IPS-NIHi11 (cell line): ENCODE results near the gene HTR5A.
"Not testable (repeated sequence)": the region's sequence is repeated elsewhere in the genome, so short reads cannot be mapped to it uniquely, and the experiment has no call there.

ENCODE experiments used
- DNase-seq: peaks from one replicate; pipeline ENCODE4 v3.0.0; 2012; ENCODE audit warnings: mixed read lengths, low spot score

Gene HTR5A

DNA sequence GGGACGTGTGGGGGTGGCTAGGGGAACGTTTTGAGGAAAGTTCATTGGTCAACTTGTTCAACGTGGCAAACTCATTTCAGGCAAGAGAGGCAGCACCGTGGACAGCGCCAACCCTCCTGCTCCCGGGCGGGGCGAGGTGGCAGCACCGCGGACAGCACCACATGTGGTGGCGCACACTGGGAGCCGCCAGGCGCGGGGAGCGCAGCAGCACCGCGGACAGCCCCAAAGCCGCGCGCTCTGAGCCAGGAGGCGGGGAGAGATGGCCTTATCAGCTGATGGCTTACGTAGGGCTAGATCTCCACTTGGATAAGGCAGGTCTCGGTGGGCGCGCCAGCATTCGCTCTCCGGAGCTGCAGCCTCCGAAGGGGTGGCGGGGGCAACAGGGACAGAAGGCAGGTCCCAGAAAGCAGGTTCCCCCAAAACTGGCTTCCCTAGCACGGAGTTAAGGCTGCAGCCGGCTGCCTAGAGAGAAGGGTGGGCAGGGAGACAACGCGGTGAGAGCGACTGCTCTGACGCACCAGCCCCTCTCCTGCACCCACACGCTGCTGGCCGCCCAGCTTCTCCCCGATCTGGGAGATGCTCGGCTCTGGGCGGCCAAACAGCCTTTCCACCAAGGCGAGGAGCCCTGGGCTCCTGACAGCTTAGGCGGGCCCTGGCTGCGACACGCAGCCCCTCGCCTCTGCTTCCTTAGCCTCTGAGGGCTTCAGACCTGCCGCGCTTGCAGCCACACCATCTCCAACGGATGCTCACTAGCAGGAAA, at the start of gene HTR5A:
Gene HTR5A, plus strand, starts transcription at position 333 of the 760 bp plus-strand sequence. CDS start 576 bp downstream, outside the sequence.
- peak; percentile 99 for DNase-seq

DNA sequence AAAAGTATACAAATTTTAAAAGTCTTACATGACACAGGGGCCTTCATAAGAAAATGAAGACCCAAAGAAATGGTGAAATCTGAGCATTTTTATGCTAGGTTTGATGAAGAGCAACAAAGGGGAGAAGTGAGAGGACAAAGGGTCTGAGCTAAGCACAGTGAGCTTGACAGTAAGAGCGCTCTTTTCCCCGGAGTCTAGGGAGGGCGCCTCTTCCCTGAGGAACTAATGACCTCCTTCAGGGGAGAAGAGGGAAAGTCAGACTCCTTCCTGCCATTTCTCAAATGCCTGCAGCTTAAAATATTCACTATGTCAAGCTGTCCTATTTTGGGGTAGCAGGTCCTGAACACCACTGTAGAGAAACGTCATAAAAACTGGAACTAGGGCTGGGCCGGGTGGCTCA, 49.1 kb upstream of the HTR5A start:
- peak; percentile 18 for DNase-seq

DNA sequence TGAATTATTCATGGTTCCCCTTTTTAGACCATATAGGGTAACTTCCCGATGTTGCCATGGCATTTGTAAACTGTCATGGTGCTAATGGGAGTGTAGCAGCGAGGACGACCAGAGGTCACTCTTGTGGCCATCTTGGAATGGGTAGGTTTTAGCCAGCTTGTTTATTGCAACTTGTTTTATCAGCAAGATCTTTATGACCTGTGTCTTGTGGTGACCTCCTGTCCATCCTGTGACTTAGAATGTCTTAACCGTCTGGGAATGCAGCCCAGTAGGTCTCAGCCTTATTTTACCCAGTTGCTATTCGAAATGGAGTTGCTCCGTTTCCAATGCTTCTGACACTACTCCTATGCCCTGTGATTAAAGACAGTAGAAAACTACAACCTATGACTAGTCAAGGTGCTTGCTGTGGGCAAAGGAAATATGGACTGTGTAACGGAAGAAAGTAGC, 48.4 kb upstream of the HTR5A start:
- DNase-seq = no peak

DNA sequence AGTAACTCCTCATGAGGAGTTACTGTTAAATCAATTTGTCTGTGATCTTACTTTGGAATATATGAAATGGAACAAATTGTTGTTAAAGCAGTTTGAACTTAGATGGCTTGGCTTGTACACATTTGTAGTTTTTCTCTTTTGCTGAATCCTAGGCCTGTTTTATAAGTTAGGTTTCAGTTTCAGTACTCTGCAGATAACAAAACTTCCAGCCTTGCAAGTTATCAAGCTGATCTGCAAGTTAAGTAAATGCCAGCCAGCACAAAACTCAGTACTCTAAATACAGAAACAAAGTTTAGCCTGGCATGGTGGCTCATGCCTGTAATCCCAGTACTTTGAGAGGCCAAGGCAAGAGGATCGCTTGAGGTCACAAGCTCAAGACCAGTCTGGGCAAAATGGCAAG, 42.2 kb upstream of the HTR5A start:
- DNase-seq = no peak

DNA sequence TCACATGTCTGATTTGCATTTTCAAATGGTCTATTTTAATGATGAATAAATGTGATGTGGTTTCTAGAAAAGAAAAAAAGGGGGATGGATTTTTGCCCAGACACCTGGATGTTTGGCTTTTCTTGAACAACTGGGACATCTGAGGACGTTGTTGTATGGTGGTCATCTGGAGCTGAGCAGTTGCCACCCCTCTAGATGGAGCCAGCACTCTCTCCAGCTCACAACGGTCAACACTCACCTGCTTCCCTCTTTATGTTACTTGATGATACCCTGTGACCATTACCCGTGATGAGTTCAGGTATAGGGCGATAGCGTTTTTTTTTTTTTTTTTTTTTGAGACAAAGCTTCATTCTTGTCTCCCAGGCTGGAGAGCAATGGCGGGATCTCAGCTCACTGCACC, 37.1 kb upstream of the HTR5A start:
- DNase-seq = no peak

DNA sequence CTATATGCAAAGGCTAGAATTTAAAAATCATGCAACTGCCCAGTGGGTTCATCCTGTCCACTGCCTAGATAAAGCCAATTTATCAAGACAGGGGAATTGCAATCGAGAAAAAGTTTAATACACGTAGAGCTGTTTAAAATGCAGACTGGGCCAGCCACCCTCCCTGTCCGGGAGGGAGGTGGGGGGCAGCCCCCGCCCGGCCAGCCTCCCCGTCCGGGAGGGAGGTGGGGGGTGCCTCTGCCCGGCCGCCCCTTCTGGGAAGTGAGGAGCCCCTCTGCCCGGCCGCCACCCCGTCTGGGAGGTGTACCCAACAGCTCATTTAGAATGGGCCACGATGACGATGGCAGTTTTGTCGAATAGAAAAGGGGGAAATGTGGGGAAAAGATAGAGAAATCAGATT, 35.6 kb upstream of the HTR5A start:
- DNase-seq = not testable (repeated sequence)

DNA sequence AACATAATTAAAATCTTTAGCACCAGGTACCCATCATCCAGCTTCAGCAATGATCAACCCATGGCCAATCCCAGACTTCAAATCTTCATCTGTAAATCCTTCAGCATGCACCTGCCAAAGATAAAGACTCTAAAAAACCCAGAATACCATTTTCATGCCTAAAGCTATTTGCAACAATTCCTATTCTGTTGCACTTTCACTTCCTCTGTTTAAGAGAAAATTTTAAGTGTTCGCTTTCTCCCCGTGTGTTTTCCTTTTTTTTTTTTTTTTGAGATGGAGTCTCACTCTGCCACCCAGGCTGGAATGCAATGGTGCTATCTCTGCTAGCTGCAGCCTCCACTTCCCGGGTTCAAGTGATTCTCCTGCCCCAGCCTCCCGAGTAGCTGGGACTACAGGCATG, 31.8 kb upstream of the HTR5A start:
- no peak for DNase-seq

DNA sequence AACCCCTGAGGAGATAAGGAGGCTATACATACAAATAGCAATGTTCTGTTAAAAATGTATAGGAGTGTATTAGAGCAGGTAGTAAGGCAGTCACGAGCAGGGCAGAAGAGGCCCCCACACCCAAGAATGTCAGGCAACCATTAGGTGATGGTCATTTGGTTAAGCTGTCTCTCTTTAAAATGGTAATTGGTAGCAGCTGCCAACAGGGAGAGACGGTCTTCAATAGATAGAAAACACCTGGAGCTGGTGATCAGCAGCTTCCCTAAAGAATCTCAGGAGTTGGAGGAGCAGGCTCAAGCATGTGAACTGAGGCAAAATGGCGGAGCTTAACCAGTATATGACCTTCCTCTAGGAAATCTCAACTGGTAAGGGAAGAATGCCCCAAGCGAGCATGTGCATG, 26.4 kb upstream of the HTR5A start:
- no peak for DNase-seq

DNA sequence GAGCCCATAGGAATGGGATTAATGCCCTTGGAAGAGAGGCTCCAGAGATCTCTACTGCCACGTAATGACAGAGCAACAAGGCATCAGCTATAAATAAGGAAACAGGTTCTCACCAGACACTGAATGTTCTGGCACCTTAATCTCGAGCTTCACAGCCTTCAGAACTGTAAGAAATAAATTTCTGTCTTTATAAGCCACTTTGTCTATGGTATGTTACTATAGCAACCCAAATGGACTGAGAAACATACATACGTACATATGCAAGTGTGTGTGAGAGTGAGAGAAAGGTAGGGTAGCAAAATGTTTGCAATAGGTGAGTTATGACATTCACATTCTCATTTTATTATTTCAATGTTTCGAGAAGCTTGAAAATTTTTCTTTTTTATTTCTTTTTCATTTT, 22.1 kb upstream of the HTR5A start:
- no peak for DNase-seq

DNA sequence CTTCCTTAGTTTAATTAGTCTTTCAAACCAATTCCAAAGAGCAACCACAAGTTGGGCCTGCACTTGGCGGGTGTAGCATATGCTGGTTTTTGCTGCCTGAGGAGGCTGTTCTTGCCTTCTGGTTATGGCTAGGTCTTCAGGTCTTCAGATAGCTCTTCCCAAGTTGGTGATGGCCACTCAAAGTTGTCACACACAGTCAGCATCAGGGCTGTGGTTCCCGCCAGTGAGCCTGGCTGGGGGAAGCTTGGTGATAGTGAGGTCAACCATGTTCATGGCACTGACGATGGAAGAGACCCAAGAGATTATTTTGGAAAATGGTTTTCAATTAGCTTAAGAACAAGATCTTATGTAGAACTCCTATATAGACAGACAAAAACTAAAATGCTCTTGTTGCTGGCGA, 18.8 kb upstream of the HTR5A start:
- DNase-seq = no peak

DNA sequence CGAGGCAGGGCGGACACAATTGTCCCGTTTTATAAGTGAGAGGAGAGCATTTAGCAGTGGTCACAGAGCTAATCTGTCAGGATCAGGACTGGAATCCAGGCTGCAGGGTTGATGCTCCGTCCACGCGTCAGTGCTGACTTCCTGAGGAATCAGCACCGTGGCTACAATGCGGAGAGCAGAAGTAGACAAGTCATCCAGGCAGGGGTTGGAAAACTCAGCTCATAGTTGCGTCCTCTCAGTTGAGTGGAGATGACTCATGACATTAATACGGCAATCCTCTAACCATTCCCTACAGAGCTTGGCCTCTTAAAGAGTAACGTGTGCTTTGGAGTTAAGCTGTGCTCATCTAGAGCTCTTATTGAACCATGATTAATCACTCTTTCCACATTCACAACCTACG, 17.1 kb upstream of the HTR5A start:
- DNase-seq = no peak

DNA sequence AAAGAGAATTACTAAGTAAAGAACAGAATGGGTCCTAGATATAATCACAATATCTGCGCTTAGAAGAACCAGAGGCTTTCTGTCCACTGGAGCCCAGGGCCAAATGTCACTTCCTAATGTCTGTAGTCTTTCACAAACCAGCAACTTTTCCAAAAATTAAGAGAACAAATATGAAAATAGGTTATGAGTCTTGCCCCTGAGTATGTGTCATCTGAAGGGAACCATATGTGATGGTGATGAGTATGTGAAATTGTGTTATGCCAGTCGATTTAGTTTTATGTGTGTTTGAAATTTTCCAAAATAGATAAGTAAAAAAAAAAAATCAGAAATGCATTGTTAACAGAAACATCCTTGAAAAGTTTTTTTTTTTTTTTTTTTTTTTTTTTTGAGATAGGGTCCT, 15.4 kb upstream of the HTR5A start:
- no peak for DNase-seq

DNA sequence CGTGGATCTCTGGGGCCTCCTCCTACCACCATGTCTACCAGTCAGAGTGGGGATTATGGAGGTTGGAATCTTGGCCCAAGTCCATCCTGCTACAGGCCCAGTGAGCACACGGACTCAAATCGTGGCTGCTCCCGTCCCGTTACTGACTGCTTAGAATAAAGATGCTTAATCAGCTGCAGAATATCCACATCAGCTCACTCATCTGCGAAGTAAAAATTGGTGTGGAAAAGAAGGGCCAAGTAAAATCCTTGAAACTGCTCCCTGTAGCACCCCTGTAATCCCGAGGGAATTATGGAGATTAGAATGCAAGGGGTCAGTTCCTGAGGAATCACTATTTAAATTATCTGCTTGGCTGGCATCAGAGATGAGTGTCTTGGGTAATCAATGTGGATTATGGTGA, 13.0 kb upstream of the HTR5A start:
- no peak for DNase-seq

DNA sequence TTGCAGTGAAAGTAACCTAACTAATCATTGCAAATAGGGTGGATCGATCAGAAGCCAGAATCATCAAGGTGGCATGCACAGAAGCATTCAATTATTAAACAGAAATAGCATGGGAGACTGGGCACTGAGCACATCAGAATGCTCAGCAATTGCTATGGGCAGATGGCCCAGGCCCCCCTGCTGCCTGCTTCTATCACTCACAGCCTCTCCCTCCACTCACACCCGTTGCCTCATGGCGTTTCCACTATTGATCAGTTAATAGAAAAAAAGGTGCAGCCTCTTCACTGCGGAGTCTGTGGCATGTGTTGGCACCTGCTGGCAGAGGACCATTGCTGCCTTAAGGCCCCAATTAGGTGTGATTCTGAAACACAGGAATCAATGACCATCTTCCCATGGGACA, 11.2 kb upstream of the HTR5A start:
- no peak for DNase-seq

DNA sequence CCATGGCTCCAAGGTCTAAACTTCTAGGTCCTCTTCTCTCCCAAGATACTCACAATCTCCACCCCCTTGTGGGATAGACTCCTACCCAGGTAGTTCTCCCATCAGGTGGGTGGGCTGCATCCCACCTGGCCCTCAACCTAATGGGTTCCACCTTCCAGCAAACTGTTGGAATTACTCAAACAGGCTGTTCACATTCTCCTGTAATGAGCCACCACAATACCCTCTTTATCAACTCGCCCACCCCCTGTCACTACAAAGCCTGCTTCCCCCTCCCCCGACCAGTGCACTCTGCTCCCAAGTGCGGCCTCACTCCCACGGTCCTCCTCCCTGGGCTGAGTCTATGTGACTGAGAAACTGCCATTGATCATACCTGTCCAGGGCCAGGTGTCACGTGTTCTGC, 10.4 kb upstream of the HTR5A start:
- DNase-seq = no peak

DNA sequence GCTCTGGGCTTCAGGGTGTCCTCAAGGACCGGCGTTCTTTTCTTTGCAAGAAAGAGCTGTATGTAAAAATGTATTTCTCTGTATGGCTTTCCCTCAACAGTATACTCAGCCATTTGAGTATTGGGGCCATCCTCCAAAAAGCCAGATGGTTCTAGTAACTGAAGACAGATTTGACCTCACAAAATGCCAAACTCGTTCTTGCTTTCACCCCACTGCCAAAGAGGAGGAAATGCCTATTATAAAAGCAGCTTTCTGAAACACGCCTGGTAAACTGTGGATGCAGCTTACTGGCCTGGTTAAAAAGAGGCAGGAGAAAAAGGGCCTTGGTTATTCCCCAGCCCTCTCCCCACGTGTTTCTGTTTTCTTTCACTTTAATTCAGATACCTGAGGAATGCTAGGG, 7.7 kb upstream of the HTR5A start:
- DNase-seq = no peak

DNA sequence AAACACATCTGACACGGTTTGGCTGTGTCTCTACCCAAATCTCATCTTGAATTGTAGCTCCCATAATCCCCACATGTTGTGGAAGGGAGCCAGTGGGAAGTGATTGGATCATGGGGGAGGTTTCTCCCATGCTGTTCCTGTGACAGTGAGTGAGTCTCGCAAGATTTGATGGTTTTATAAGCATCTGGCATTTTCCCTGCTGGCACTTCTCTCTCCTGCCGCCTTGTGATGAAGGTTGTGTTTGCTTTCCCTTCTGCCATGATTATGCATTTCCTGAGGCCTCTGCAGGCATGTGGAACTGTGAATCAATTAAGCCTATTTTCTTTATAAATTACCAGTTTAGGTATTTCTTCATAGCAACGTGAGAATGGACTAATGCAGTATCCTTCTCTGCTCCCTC, 5.9 kb upstream of the HTR5A start:
- DNase-seq = no peak

DNA sequence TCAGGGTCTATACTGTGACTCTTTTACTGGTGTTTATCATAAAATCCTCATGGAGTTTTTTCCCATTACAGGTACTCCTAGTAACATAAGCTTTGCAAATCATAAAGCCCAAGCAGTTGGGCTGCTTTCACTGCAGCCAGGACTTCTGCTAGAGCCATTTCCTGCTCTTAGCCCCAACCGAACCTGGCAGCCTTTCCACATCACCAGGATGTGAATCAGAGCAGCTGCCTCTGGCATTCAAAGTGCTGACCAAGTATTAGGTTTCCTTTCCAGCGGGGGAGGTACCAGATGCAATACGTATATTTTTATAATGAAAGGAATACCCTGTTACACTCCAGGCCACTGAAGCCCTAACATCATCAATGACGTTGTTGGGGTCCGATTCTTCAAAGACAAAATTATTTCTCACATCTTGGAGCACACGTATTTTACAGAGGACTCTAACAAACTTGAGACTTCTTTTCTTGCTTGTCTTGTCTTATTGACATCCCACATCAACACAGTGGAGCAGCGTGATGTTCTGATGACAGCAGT, 3.6 kb upstream of the HTR5A start:
- no peak for DNase-seq

DNA sequence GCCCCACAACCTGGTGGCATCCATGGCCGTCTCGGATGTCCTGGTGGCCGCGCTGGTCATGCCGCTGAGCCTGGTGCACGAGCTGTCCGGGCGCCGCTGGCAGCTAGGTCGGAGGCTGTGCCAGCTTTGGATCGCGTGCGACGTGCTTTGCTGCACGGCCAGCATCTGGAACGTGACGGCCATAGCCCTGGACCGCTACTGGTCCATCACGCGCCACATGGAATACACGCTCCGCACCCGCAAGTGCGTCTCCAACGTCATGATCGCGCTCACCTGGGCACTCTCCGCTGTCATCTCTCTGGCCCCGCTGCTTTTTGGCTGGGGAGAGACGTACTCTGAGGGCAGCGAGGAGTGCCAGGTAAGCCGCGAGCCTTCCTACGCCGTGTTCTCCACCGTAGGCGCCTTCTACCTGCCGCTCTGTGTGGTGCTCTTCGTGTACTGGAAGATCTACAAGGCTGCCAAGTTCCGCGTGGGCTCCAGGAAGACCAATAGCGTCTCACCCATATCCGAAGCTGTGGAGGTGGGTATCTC, 1.1 kb downstream of the HTR5A start:
- no peak for DNase-seq

DNA sequence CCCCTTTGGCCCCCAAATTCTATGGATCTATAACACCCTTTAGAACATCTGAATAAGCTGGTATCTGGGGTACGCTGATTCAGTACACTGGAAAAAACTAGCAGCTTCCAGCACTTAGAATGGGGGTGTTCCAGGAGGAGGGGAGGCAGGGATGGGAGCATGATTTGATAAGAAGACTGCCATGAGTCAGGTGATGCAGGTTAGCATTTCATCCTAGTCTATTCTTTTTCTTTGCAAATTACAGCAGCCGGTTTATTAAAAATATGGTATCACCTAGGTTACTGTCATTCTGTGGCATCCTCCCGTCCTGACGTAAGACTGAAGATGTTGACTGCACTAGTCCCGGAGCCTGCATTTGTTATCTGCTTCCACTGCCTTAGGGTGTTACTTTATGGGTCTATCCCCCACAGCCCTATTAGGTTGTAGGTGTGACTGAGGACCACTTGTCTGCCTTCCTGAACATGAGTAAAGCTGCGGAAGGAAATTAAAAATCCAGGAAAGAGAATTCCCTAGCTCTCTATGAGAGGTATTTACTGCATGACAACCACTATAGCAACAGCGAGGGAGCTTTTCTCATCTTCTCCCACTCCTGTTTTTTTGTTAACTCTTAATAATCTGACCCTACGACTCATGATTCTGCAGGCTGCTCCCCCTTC, 1.9 kb downstream of the HTR5A start:
- no peak for DNase-seq

DNA sequence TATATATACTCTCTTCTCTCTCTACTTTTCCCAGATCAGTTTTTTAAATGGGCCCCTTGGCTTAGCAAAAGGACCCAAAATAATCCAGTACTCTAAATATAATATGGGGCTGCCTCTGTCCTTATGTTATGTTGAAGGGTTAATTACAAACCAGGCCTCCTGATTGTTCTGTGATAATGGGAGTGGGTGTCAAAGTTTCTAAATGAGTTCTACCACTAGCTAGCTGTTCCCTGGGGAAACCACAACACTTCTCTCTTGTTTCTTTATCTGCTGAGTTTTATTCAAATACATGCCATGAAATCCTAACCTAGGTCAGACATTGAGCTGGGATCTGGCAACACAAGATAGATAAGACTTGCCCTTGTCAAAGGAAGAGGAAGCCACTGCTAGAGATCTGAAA, 3.8 kb downstream of the HTR5A start:
- no peak for DNase-seq

DNA sequence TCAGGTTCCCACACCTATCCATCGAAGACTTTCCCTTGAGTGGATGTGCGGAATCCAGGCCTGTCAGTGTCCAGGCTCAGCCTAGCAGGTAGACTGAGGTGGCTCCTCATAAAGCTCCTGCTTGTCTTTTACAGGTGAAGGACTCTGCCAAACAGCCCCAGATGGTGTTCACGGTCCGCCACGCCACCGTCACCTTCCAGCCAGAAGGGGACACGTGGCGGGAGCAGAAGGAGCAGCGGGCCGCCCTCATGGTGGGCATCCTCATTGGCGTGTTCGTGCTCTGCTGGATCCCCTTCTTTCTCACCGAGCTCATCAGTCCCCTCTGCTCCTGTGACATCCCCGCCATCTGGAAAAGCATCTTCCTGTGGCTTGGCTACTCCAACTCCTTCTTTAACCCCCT, 13.9 kb downstream of the HTR5A start:
- DNase-seq = no peak

DNA sequence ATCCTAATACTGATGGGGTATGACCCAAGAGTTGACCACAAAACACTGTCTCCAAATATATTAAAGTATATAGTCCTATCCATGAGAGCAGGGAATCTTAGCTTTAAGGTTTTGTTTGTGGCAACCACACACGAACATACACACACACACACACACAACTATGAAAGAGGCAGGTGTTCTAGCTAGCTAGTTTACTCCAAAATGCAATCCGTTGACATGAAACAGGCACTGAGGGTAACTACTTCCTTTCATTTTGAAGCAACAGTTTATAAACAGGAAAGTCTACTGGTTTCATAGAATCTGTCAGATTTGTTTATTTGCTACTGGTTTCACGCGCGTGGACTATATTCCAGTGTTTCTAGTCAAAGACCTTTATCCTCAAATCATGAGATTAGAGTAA, 14.8 kb downstream of the HTR5A start:
- DNase-seq = no peak
